Fibroblast of peridontal ligament (primary cell): Measurements from ENCODE around the gene SLC1A7.

Experiments used
- DNase-seq: peaks from one replicate; pipeline ENCODE4 v3.0.0-alpha.2; 2010; ENCODE audit errors: extremely low read depth

SLC1A7 gene

GRCh38 chr1:53062708-53063591 lies 79.5 kb downstream of the SLC1A7 start:
- no peak for DNase-seq

GRCh38 chr1:53061859-53062707 lies 80.4 kb downstream of the SLC1A7 start, which contains the start of gene PODN:
Gene PODN (plus strand): TSS chr1:53062213. CDS start chr1:53069856, 7,643 bp downstream.
- DNase-seq, result peak; percentile 30

- no peak for DNase-seq
These were observed 81.1 kb downstream of the SLC1A7 start for GRCh38 chr1:53061123-53061858.

- DNase-seq, result peak; percentile 68
These were observed 81.9 kb downstream of the SLC1A7 start for GRCh38 chr1:53060579-53060978.

GRCh38 chr1:53057127-53057526 lies 85.3 kb downstream of the SLC1A7 start:
- no peak for DNase-seq

- DNase-seq, result no peak
These were observed 90.8 kb downstream of the SLC1A7 start for GRCh38 chr1:53051676-53052075.

- peak; percentile 58 for DNase-seq
These were observed 92.1 kb downstream of the SLC1A7 start for GRCh38 chr1:53050310-53050709.

GRCh38 chr1:53049574-53049967 lies 92.9 kb downstream of the SLC1A7 start:
- no peak for DNase-seq

GRCh38 chr1:53048960-53049573 lies 93.4 kb downstream of the SLC1A7 start:
- no peak for DNase-seq

GRCh38 chr1:53047737-53048736 lies 94.4 kb downstream of the SLC1A7 start:
- DNase-seq, result peak; percentile 52

GRCh38 chr1:53046930-53047329 lies 95.5 kb downstream of the SLC1A7 start:
- DNase-seq, result no peak

- no peak for DNase-seq
These were observed 97.5 kb downstream of the SLC1A7 start for GRCh38 chr1:53044926-53045325.

GRCh38 chr1:53043271-53043670 lies 99.2 kb downstream of the SLC1A7 start:
- DNase-seq, result peak; percentile 90

GRCh38 chr1:53038566-53038965 lies 103.9 kb downstream of the SLC1A7 start:
- no peak for DNase-seq
